A204.1 (cell line): ENCODE measurements around the gene PRICKLE2.

Source experiments
- FAIRE-seq: peaks from 2 replicates; lab custom pipeline; 2012; peaks lifted over from hg19 to GRCh38; lab: Jason Lieb, UNC

Gene PRICKLE2

DNA sequence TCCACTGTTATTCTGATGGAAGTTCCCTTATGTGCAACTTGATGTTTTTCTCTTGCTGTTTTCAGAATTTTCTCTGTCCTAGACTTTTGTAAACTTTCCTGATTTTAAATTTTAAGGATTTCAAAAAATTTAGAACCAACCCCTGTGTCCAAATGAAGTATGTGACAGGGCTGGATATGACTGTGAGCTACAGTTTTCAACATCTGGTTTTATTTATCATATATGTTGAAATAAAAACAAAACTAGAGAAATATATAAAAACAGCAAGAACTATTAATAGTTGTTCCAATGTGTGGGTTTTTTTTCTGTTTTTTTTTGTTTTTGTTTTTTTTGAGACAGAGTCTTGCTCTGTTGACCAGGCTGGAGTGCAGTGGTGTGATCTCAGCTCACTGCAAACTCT lies 154.6 kb downstream of the PRICKLE2 start:
- FAIRE-seq, result no peak

GRCh38 chr3:64067506-64068346 lies 157.5 kb downstream of the PRICKLE2 start:
- FAIRE-seq, result no peak

- no peak for FAIRE-seq
Observed at GRCh38 chr3:64064804-64065203, 160.5 kb downstream of the PRICKLE2 start.

- FAIRE-seq, result no peak
Observed at GRCh38 chr3:64063983-64064438, 161.3 kb downstream of the PRICKLE2 start.

GRCh38 chr3:64063207-64063982 lies 161.9 kb downstream of the PRICKLE2 start:
- FAIRE-seq, result no peak

- no peak for FAIRE-seq
Observed at GRCh38 chr3:64061628-64062027, 163.6 kb downstream of the PRICKLE2 start.

DNA sequence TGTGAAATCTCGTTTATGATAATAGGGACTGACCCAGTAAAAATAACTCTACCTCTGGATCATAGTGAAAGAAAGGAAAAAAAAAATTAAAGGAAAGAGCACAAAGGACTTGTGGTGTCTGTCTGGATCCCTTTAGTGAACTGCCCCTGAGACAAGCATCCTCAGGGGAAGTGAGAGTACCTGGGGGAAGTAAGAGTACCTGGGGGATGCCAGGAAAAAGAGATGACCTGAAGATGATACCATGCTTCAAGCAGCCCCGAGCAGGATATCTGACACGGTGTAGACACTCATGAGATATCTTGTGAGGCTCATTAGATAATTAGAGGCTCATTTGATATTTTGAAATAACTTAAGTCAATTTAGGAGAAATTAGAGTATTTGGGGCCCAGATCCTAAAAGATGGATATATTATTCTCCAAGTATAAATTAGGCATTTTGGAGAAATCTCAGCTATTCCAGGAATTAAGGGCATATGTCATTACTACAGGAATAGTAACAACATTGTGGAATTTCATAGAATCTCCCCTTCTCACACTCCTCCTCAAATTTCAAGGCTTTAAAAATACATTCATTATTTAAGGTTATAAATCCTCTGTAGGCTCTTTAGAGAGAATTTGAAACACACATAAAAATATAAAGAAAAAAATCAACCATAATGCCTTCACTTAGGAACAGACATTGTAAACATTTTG lies 165.6 kb downstream of the PRICKLE2 start:
- FAIRE-seq, result no peak

- FAIRE-seq, result no peak
Observed at GRCh38 chr3:64058566-64058965, 166.7 kb downstream of the PRICKLE2 start.

DNA sequence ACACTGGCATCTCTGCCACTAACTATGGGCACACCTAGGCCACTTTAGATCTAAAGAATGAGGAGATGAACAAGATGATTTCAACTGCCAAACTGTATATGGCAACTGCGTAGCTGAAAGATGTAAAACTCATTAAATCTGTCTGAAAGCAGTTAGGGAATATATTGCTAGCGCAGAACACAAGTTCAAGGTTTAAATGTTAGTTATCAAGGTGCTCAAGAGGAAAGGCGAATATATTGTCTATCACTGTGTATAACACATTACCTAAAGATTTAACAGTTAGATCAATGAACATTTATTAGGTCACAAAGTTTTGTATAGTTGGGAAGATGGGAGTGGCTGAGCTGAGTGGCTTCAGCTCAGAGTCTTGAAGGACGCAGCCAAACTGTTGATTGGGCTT lies 168.0 kb downstream of the PRICKLE2 start:
- FAIRE-seq, result no peak

- no peak for FAIRE-seq
Observed at GRCh38 chr3:64056606-64057180, 168.6 kb downstream of the PRICKLE2 start.

GRCh38 chr3:64055076-64055475 lies 170.2 kb downstream of the PRICKLE2 start:
- no peak for FAIRE-seq

- FAIRE-seq, result no peak
Observed at GRCh38 chr3:64054488-64054887, 170.8 kb downstream of the PRICKLE2 start.

- no peak for FAIRE-seq
Observed at GRCh38 chr3:64053581-64053980, 171.7 kb downstream of the PRICKLE2 start.

- FAIRE-seq, result no peak
Observed at GRCh38 chr3:64053117-64053516, 172.1 kb downstream of the PRICKLE2 start.

DNA sequence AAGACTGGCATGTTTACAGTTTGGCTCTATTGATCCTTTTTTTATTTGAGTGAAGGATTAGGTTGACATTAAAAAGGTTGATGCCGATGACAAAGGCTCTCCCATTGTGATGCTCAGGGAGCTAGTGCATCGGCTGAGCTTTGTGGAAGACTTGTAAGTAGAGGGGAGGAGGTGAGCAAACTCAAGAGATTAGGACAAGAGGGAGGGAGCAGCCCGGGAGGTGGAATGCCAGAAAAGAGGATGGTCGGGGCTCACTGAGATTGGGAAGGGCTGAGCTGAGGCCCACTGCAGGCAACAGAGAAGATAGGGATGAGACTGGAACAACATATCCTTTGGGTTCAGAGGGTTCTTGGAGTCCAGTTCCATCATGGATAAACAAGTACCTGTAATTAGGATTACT lies 175.4 kb downstream of the PRICKLE2 start:
- no peak for FAIRE-seq

- no peak for FAIRE-seq
Observed at GRCh38 chr3:64049136-64049535, 176.1 kb downstream of the PRICKLE2 start.

DNA sequence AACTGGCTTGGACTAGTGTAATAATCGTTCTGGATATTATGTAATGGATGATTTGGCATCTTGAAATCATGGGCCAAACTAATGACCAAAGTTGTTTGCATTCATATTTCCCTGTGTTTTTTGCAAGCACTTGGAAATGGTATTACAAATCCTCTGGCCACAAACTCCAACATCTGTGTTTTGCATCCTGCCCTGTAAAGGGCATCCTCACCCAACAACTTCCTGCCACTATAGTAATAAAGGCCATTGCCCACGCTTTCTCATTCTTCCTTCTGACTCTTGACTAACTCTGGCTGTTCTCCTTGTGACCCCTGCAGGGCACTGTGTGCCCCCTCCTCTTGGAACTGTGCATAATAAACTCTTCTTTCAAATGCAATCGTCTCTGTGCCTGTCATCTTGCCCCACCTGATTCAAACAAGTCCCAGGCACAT lies 176.6 kb downstream of the PRICKLE2 start:
- no peak for FAIRE-seq

DNA sequence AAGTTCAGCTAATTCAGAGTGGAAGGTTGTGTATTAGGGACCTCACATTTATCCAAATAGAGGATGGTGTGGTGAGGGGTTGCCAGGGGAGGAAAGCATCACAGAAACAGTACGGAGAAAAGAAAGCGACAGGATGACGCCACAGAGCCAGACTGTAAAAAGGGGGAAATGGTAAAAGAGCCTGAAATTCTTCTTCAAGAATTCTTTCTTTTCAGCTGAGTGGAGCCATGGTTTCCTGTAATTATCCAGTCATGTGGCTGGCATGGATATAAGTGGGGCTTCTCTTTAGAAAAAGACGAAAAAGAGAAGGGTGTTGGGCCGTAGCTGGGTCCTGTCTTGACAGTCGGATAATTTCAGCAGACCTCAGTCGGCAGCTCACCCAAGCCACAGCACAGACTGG lies 177.5 kb downstream of the PRICKLE2 start:
- FAIRE-seq, result no peak

DNA sequence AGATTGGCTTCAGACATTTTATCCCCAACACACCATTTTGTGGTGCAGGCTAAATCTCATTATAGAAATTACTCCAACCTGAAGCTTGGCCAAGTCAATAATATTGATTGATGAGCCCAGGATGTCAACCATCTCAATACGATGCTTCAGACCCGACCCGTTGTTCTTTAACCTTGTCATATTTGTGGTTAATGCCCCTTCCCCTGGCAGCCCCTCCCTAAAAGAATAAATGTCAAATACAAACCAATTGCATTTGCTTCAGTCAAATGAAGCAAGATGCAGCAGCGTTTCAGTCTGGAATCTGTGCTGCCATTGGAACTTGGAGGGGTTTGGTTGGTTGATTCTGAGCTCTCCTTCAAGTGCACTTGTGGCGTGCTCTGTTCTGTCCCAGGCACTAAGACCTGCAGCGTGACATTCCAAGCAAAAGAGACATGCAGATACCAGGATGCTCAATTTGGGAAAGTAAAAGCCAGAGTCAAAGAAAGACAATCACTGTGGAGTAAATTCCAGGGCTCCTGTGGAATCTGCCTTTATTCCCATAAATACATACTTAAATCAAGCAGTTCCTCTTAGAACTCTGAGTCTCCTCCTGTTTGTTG lies 178.2 kb downstream of the PRICKLE2 start:
- no peak for FAIRE-seq

DNA sequence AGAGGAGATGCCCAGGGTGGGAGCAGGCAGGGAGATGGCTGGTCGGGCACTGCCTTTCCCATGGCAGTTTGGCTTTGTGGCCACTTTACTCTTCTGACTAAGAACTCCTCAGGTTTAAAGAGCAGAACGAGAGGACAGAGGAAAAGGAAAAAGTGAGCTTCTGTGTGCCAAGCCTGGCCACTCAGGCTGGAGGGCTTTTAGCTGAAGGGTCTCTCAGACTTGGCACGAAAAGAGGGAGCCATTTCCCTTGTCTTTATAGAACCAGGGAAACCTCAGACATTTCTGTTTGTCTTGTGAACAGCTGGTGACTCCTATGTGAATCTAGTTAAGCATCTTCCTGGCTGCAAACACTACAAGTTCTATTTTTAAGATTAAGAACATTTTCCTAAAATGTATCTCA lies 178.7 kb downstream of the PRICKLE2 start:
- FAIRE-seq, result no peak

DNA sequence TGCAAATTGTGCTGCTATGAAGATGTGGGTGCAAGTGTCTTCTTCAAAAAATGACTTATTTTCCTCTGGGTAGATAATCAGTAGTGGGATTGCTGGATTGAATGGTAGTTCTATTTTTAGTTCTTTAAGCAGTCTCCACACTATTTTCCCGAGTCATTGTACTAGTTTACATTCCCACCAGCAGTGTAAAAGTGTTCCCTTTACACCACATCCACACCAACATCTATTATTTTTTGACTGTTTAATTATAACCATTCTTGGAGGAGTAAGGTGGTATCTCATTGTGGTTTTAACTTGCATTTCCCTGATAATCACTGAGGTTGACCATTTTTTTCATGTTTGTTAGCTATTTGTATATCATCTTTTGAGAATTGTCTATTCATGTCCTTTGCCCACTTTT lies 182.3 kb downstream of the PRICKLE2 start:
- no peak for FAIRE-seq
